ENCODE results near the gene RNF213. TPM values are rescaled to one million over a fixed set of nuclear protein-coding genes. Genes with fewer than 3 reads are reported as not detected.
"Not testable (repeated sequence)": the region's sequence is repeated elsewhere in the genome, so short reads cannot be mapped to it uniquely, and the experiment has no call there.

Gene RNF213
- total RNA-seq, 1 donor from 2014 or later = 168 TPM

- no peak for DNase-seq (ENCODE audit: low spot score)
These were observed 31.2 kb downstream of the RNF213 start for GRCh38 chr17:80291691-80292487.

GRCh38 chr17:80292521-80292971 lies 31.9 kb downstream of the RNF213 start:
- no peak for DNase-seq (ENCODE audit: low spot score)

GRCh38 chr17:80294210-80294609 lies 33.6 kb downstream of the RNF213 start:
- no peak for DNase-seq (ENCODE audit: low spot score)

GRCh38 chr17:80294653-80295052 lies 34.0 kb downstream of the RNF213 start:
- no peak for DNase-seq (ENCODE audit: low spot score)

- no peak for DNase-seq (ENCODE audit: low spot score)
These were observed 34.5 kb downstream of the RNF213 start for GRCh38 chr17:80295146-80295545.

- no peak for DNase-seq (ENCODE audit: low spot score)
These were observed 34.9 kb downstream of the RNF213 start for GRCh38 chr17:80295559-80295958.

GRCh38 chr17:80296221-80296620 lies 35.6 kb downstream of the RNF213 start:
- DNase-seq (ENCODE audit: low spot score) = no peak

- no peak for DNase-seq (ENCODE audit: low spot score)
These were observed 37.4 kb downstream of the RNF213 start for GRCh38 chr17:80297996-80298560.

GRCh38 chr17:80299350-80300100 lies 38.9 kb downstream of the RNF213 start:
- not testable (repeated sequence) for DNase-seq (ENCODE audit: low spot score)

- not testable (repeated sequence) for DNase-seq (ENCODE audit: low spot score)
These were observed 40.1 kb downstream of the RNF213 start for GRCh38 chr17:80300756-80301155.

- peak; percentile 39 for DNase-seq (ENCODE audit: low spot score)
These were observed 43.2 kb downstream of the RNF213 start for GRCh38 chr17:80303824-80304223.

GRCh38 chr17:80307994-80308691 lies 47.5 kb downstream of the RNF213 start:
- peak; percentile 43 for DNase-seq (ENCODE audit: low spot score)

- DNase-seq (ENCODE audit: low spot score) = peak; percentile 53
These were observed 48.3 kb downstream of the RNF213 start for GRCh38 chr17:80308692-80309517.

GRCh38 chr17:80311216-80311827 lies 50.7 kb downstream of the RNF213 start:
- peak; percentile 39 for DNase-seq (ENCODE audit: low spot score)

GRCh38 chr17:80312621-80313135 lies 52.0 kb downstream of the RNF213 start:
- peak; percentile 37 for DNase-seq (ENCODE audit: low spot score)

- peak; percentile 39 for DNase-seq (ENCODE audit: low spot score)
These were observed 52.6 kb downstream of the RNF213 start for GRCh38 chr17:80313160-80313829.

- not testable (repeated sequence) for DNase-seq (ENCODE audit: low spot score)
These were observed 53.3 kb downstream of the RNF213 start for GRCh38 chr17:80313946-80314345.

- DNase-seq (ENCODE audit: low spot score) = peak; percentile 8
These were observed 55.0 kb downstream of the RNF213 start for GRCh38 chr17:80315517-80316182.

GRCh38 chr17:80316431-80316830 lies 55.8 kb downstream of the RNF213 start:
- peak; percentile 26 for DNase-seq (ENCODE audit: low spot score)
